H1 (cell line): ENCODE measurements around the gene ST13. TPM values are rescaled to one million over a fixed set of nuclear protein-coding genes. Genes with fewer than 3 reads are reported as not detected.

ENCODE experiments used
- CTCF ChIA-PET: fragments of 300-600 bp; sonication (Branson Sonifier 250); formaldehyde crosslinking; loops from one replicate; lab custom pipeline; 2021; ENCODE audit not compliant: partially characterized antibody; lab: Charles Lee
- POLR2A ChIA-PET: fragments of 300-600 bp; sonication (Branson Sonifier 250); formaldehyde crosslinking; loops from one replicate; lab custom pipeline; 2021; ENCODE audit warnings: inconsistent platforms; ENCODE audit not compliant: partially characterized antibody; lab: Charles Lee
- DNase-seq, 2 experiments: peaks; one replicate each; pipeline versions ENCODE4 v3.0.0 to v3.0.0-alpha.2; 2010 to 2022; ENCODE audit warnings: low spot score in 2 of 2, low read depth in 1 of 2, mixed read lengths in 1 of 2
- FAIRE-seq: peaks from 2 replicates; lab custom pipeline; 2011; peaks lifted over from hg19 to GRCh38; lab: Jason Lieb, UNC
- H2AFZ ChIP-seq: 2 replicates; pipeline ENCODE4 v1.8.1; 2012; ENCODE audit warnings: low read length, inconsistent platforms
- H2AK5ac ChIP-seq: 2 replicates; pipeline ENCODE4 v1.6.1; 2013; ENCODE audit warnings: low read depth, low read length
- H2BK120ac ChIP-seq: replicated peaks from 2 replicates; pipeline ENCODE3; 2013; ENCODE audit warnings: low read depth, low read length, inconsistent platforms
- H2BK12ac ChIP-seq: 2 replicates; pipeline ENCODE4 v1.6.1; 2013; ENCODE audit warnings: low read depth, low read length
- H2BK15ac ChIP-seq: 2 replicates; pipeline ENCODE4 v1.6.1; 2013; ENCODE audit warnings: low read length
- H2BK20ac ChIP-seq: 2 replicates; pipeline ENCODE4 v1.6.1; 2013; ENCODE audit warnings: low read length
- H2BK5ac ChIP-seq: 2 replicates; pipeline ENCODE4 v1.6.1; 2013; ENCODE audit warnings: low read depth, low read length
- H3K14ac ChIP-seq: 2 replicates; pipeline ENCODE4 v1.6.1; 2013; ENCODE audit warnings: inconsistent platforms; ENCODE audit not compliant: insufficient read length
- H3K18ac ChIP-seq: 2 replicates; pipeline ENCODE4 v1.6.1; 2013; ENCODE audit warnings: low read length; ENCODE audit errors: extremely low read depth
- H3K23ac ChIP-seq: 2 replicates; pipeline ENCODE4 v1.6.1; 2013; ENCODE audit warnings: inconsistent platforms; ENCODE audit not compliant: insufficient read length
- H3K23me2 ChIP-seq: 2 replicates; pipeline ENCODE4 v1.6.1; 2013; ENCODE audit warnings: low read depth, low read length
- H3K27ac ChIP-seq: 2 replicates; pipeline ENCODE4 v1.6.1; 2011; ENCODE audit warnings: low read depth, low read length, inconsistent platforms
- H3K27me3 ChIP-seq, 4 experiments: replicated peaks in 1 of 4; 1 replicate in 1 of 4; 2 replicates in 3 of 4; pipeline versions ENCODE4 v1.6.1 to v1.8.1; 2011 to 2013; ENCODE audit warnings: low read length in 3 of 4, mild to moderate bottlenecking in 3 of 4, inconsistent platforms in 2 of 4, mixed read lengths in 2 of 4, moderate library complexity in 1 of 4; ENCODE audit not compliant: control insufficient read depth in 3 of 4, insufficient read depth in 3 of 4; ENCODE audit errors: extremely low read depth in 1 of 4
- H3K36me3 ChIP-seq, 4 experiments: 2 replicates each; pipeline versions ENCODE4 v1.6.1 to v1.8.1; 2011 to 2013; ENCODE audit warnings: mild to moderate bottlenecking in 4 of 4, low read length in 3 of 4, moderate library complexity in 2 of 4, control low read depth in 1 of 4, inconsistent platforms in 1 of 4; ENCODE audit not compliant: insufficient read depth in 4 of 4, control insufficient read depth in 2 of 4
- H3K4ac ChIP-seq: replicated peaks from 2 replicates; pipeline ENCODE3; 2013; ENCODE audit warnings: low read length, low read depth, mixed read lengths, inconsistent platforms; ENCODE audit not compliant: insufficient read length
- H3K4me1 ChIP-seq, 4 experiments: replicated peaks in 1 of 4; 1 replicate in 1 of 4; 2 replicates in 3 of 4; pipeline versions ENCODE4 v1.6.1 to v1.8.1; 2011 to 2013; ENCODE audit warnings: low read length in 3 of 4, inconsistent platforms in 2 of 4, mixed read lengths in 1 of 4; ENCODE audit not compliant: insufficient read depth in 4 of 4, control insufficient read depth in 3 of 4
- H3K4me2 ChIP-seq, 2 experiments: 2 replicates each; pipeline versions ENCODE4 v1.6.1 to v1.8.1; 2011 to 2013; ENCODE audit warnings: low read depth in 2 of 2, low read length in 2 of 2, control low read depth in 1 of 2, inconsistent platforms in 1 of 2, mild to moderate bottlenecking in 1 of 2; ENCODE audit not compliant: insufficient read depth in 1 of 2
- H3K4me3 ChIP-seq, 4 experiments: fragments of 200-600, 300-600 bp in 1 of 4; sonication (generic), shearing (Covaris generic), sonication (Bioruptor Twin) in 1 of 4; 2 replicates each; pipeline versions ENCODE4 v1.5.1 to v1.8.1; 2011 to 2016; ENCODE audit warnings: low read length in 4 of 4, low read depth in 3 of 4, control low read depth in 2 of 4, inconsistent platforms in 2 of 4, mild to moderate bottlenecking in 2 of 4, mixed read lengths in 1 of 4, moderate library complexity in 1 of 4; ENCODE audit not compliant: insufficient read depth in 2 of 4; ENCODE audit errors: extremely low read depth in 1 of 4
- H3K56ac ChIP-seq: replicated peaks from 2 replicates; pipeline ENCODE3; 2013; ENCODE audit warnings: low read depth, mild to moderate bottlenecking, mixed read lengths, low read length, inconsistent platforms; ENCODE audit not compliant: insufficient read length
- H3K79me1 ChIP-seq: 2 replicates; pipeline ENCODE4 v1.6.1; 2013; ENCODE audit warnings: low read depth, low read length, control low read depth
- H3K79me2 ChIP-seq, 2 experiments: 2 replicates each; pipeline versions ENCODE4 v1.6.1 to v1.8.1; 2012 to 2013; ENCODE audit warnings: low read length in 2 of 2, mild to moderate bottlenecking in 2 of 2, inconsistent platforms in 1 of 2; ENCODE audit not compliant: insufficient read depth in 2 of 2, control insufficient read depth in 1 of 2
- H3K9ac ChIP-seq, 4 experiments: replicated peaks in 1 of 4; 1 replicate in 1 of 4; 2 replicates in 3 of 4; pipeline versions ENCODE4 v1.6.1 to v1.8.1; 2011 to 2013; ENCODE audit warnings: low read depth in 3 of 4, low read length in 3 of 4, control low read depth in 2 of 4, mild to moderate bottlenecking in 2 of 4, moderate library complexity in 2 of 4, inconsistent platforms in 1 of 4; ENCODE audit errors: extremely low read depth in 1 of 4
- H3K9me3 ChIP-seq, 2 experiments: 2 replicates each; pipeline versions ENCODE4 v1.6.1 to v1.8.1; 2012 to 2013; ENCODE audit warnings: mild to moderate bottlenecking in 2 of 2, moderate library complexity in 2 of 2, control low read depth in 1 of 2, inconsistent platforms in 1 of 2, low read depth in 1 of 2, low read length in 1 of 2, mixed read lengths in 1 of 2; ENCODE audit not compliant: insufficient read depth in 2 of 2
- H4K20me1 ChIP-seq, 2 experiments: replicated peaks in 1 of 2; 2 replicates each; pipeline versions ENCODE3 to v1.8.1; 2011 to 2013; ENCODE audit warnings: inconsistent platforms in 2 of 2, low read length in 2 of 2, mild to moderate bottlenecking in 1 of 2; ENCODE audit not compliant: insufficient read depth in 2 of 2, control insufficient read depth in 1 of 2
- H4K5ac ChIP-seq: 2 replicates; pipeline ENCODE4 v1.6.1; 2013; ENCODE audit warnings: low read length, low read depth, mixed read lengths, inconsistent platforms; ENCODE audit not compliant: insufficient read length
- H4K8ac ChIP-seq: 2 replicates; pipeline ENCODE4 v1.8.0; 2013; ENCODE audit warnings: mild to moderate bottlenecking, moderate library complexity, low read length, inconsistent platforms; ENCODE audit not compliant: insufficient read depth; ENCODE audit errors: extremely low read depth
- H4K91ac ChIP-seq: replicated peaks from 2 replicates; pipeline ENCODE3; 2013; ENCODE audit warnings: low read length, mixed read lengths, inconsistent platforms; ENCODE audit not compliant: insufficient read length
- RBBP5 ChIP-seq: IDR thresholded peaks from 2 replicates; pipeline ENCODE4 v1.7.1; 2012; ENCODE audit warnings: low read depth, mild to moderate bottlenecking, inconsistent platforms, low read length, moderate library complexity, borderline replicate concordance
- RNF2 ChIP-seq: fragments of 200-900, 300-1000 bp; sonication (generic); IDR thresholded peaks from 2 replicates; pipeline ENCODE4 v1.7.1; 2016; ENCODE audit warnings: borderline replicate concordance, low read depth, mild to moderate bottlenecking, antibody characterized with exemption, low read length; ENCODE audit not compliant: poor library complexity, severe bottlenecking; ENCODE audit errors: missing control alignments
- SIRT6 ChIP-seq: IDR thresholded peaks from one replicate; pipeline ENCODE4 v1.7.1; 2012; ENCODE audit warnings: low read length, inconsistent platforms
- TAF7 ChIP-seq: optimal IDR thresholded peaks from 2 replicates; pipeline ENCODE3; 2011; ENCODE audit warnings: low read depth, mild to moderate bottlenecking, inconsistent platforms, low read length, moderate library complexity, borderline replicate concordance
- YY1 ChIP-seq: IDR thresholded peaks from 2 replicates; pipeline ENCODE4 v1.6.1; 2011; ENCODE audit warnings: low read depth, mild to moderate bottlenecking, low read length
- WGBS, 2 experiments: shearing (Covaris generic) in 1 of 2; methylation state at CpG; one replicate each; pipeline versions ENCODE4 v1.1.6 to v1.1.7; 2013 to 2015; ENCODE audit warnings: low lambda C conversion rate in 2 of 2, mixed read lengths in 2 of 2, inconsistent platforms in 1 of 2, low coverage in 1 of 2, missing lambda C conversion rate in 1 of 2; ENCODE audit not compliant: insufficient replicate concordance in 2 of 2, insufficient coverage in 1 of 2, insufficient read length in 1 of 2; ENCODE audit errors: extremely low coverage in 1 of 2, missing lambda C conversion rate in 1 of 2; 5-methylcytosine and 5-hydroxymethylcytosine counted together
- polyA plus RNA-seq, 7 experiments: library from polyadenylated mRNA; depleted of rRNA in 3 of 7; stranded (reverse) in 5 of 7; unstranded in 2 of 7; fragments of >200 nt in 5 of 7; fragments of 200-250 nt in 2 of 7; gene quantifications; 1 replicate in 5 of 7; 2 replicates in 1 of 7; 4 replicates in 1 of 7; pipeline versions ENCODE4 v1.2.1 to v1.2.3, GENCODE V29; 2011 to 2013; ENCODE audit warnings: missing spikeins in 2 of 7, mixed read lengths in 2 of 7
- total RNA-seq: library from RNA; stranded (reverse); fragmentation: NEBNext Ultra II Directional; extraction: Animal tissue kit (Norgen Biotek cat#: 25700); gene quantifications from 2 replicates; pipeline ENCODE4 v1.2.1, GENCODE V29; 2021

Gene ST13
- total and polyA plus RNA-seq, 2 of the 8 experiments (the other 6 are each of a cell fraction or from before 2014, with no cell fraction given) = 52.0 to 305 TPM

GRCh38 chr22:40876907-40877306, 20.5 kb upstream of the ST13 start:
- Histone ChIP-seq H3K79me2 (no peaks in the 10 kb centered on the region), H3K18ac (no peak overlapping the region), H3K56ac (no peak overlapping the region), H3K9ac (no peak overlapping the region), H3K4ac (no peak overlapping the region), H2AK5ac (no peak overlapping the region), H3K9me3 (no peaks in the 10 kb centered on the region), H3K27ac (no peak overlapping the region), H2BK12ac (no peak overlapping the region), H3K36me3 (peaks cover 0 to 8% (median 3%) of the 10 kb centered on the region in 4 experiments; a peak in 5 of 8 replicates), H2BK5ac (no peak overlapping the region), H2BK20ac (no peak overlapping the region), H3K79me1 (no peaks in the 10 kb centered on the region), H3K4me3 (no peak overlapping the region), H4K20me1 (no peaks in the 10 kb centered on the region), H3K27me3 (no peaks in the 10 kb centered on the region), H4K5ac (no peak overlapping the region), H2AFZ (no peak overlapping the region), H4K8ac (no peak overlapping the region), H4K91ac (no peak overlapping the region), H2BK120ac (no peak overlapping the region), H3K23ac (no peak overlapping the region), H3K14ac (no peak overlapping the region), H3K23me2 (no peaks in the 10 kb centered on the region), H3K4me2 (no peak overlapping the region), H2BK15ac (no peak overlapping the region), H3K4me1 (no peaks in the 10 kb centered on the region)
- DNase-seq = no peak
- WGBS, 2 experiments = 92% methylated on average over 1 of the region's 1 CpG; no CpG with 5 or more reads in 1 of the 2 experiments
- POLR2A ChIA-PET = interaction anchor here (1.5 to 1.8 kb wide), 2 partner anchors 9 to 19 kb away, joined by 6 to 8 read pairs; partner anchors contain the start of gene XPNPEP3
- no peak for FAIRE-seq
- TF ChIP-seq SIRT6 = no peak
- TF ChIP-seq TAF7 = no peak
- TF ChIP-seq RNF2 = no peak
- TF ChIP-seq YY1 = no peak
- TF ChIP-seq RBBP5 = no peak
- CTCF ChIA-PET = interaction anchor here (1.7 kb wide), 1 partner anchor 17 kb away, joined by 3 read pairs; no protein-coding TSS in a partner anchor
